T-helper 2 cell treated with Interferon-gamma antibody and Interleukin-4, amounts not matched to agents 100 ng/mL and 5 ng/mL, for 36 hours (primary cell): ENCODE results near the gene SPRR1A. TPM values are rescaled to one million over a fixed set of nuclear protein-coding genes. Genes with fewer than 3 reads are reported as not detected.

Experiments used
- intact Hi-C: fragments of 100-400 bp; cut with micrococcal nuclease; formaldehyde crosslinking; loops from one replicate; pipeline ENCODE4 v1.15.1; 2023
- total RNA-seq: library from RNA; stranded (reverse); gene quantifications from 2 replicates; pipeline ENCODE4 v1.2.3, GENCODE V29; 2022

The SPRR1A gene
- total RNA-seq, 1 donor from 2014 or later = not detected

DNA sequence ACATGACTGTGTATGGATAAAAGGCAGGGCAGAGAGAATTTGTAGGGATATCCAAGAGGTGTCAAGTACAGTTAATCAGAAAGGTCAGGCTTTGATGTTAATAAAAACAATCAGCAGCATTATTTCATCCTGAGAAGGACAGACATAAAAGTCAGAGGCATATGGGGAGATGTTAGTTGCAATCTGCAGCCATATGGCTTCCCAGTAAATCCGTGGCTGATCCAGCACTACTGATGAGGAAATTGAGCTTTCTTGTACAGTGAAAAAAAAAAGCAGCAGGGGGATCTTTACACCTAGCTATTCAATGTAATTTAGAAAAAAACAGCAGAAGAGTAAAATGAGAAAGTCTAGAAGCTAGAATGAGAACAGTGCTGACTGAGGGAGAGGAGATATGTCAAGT, 44.9 kb downstream of the SPRR1A start:
- intact Hi-C loops = no loop called here

DNA sequence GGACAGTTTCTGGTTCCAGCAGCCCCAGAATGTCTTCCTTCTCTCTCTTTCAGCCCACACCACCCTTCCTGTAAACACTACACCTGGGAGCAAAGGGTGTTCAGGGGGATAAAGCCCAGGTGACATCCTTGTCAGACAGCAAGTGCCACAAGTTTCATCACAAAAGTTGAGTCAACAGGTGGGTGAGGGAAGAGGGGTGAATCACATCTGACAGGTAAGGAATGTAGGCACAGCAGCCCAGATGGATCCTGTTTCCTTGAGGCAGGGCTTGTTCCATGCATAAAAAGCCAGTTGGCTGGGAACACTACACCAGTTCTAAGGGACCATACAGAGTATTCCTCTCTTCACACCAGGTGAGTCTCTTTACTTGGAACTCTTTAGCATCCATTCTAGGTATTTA, 47.0 kb downstream of the SPRR1A start, which contains the start of gene SPRR1B:
TSS of gene SPRR1B (plus strand) at position 309 of the 400 bp plus-strand sequence. CDS start 1,143 bp downstream, outside the sequence.
- intact Hi-C loops = no loop called here

- intact Hi-C loops = no loop called here
Observed at GRCh38 chr1:153032073-153032472, 48.2 kb downstream of the SPRR1A start.

DNA sequence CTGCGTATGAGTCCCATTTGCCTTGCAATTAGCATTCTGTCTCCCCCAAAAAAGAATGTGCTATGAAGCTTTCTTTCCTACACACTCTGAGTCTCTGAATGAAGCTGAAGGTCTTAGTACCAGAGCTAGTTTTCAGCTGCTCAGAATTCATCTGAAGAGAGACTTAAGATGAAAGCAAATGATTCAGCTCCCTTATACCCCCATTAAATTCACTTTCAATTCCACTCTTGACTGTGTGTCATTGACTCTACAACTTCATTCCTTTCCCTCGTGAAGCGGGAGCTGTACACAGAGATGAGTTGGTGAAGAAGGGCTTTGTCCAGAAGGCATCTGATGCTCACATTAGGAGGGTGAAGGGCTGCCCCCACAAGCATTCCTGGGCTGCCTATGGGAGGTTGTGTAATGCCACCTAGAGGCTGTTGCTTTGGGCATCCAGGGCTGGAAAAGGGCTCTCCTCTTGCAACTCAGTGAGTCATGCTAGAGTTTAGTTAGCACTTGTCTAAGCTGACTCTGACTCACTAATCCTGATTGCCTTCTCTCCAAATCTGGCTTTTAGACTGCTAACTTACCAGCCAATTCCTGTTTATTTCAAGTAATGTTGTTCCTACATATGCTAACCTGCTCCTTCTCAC, 48.9 kb downstream of the SPRR1A start:
- intact Hi-C loops = no loop called here

GRCh38 chr1:153035211-153035610, 51.3 kb downstream of the SPRR1A start:
- intact Hi-C loops = no loop called here

Other genes starting within 250 kb of the SPRR1A start
- gene KPRP, start 226.1 kb upstream of the SPRR1A start, total RNA-seq = not detected in 2 replicates
- gene LCE1F, start 208.9 kb upstream of the SPRR1A start, total RNA-seq = not detected in 2 replicates
- gene LCE1E, start 197.8 kb upstream of the SPRR1A start, total RNA-seq = not detected in 2 replicates
- not detected in 2 replicates for gene LCE1D, start 187.4 kb upstream of the SPRR1A start, total RNA-seq
- not detected in 2 replicates for gene LCE1C, start 177.4 kb upstream of the SPRR1A start, total RNA-seq
- not detected in 2 replicates for gene LCE1B, start 172.1 kb upstream of the SPRR1A start, total RNA-seq
- gene LCE1A, start 156.6 kb upstream of the SPRR1A start, total RNA-seq = not detected in 2 replicates
- gene LCE6A, start 141.2 kb upstream of the SPRR1A start, total RNA-seq = not detected in 2 replicates
- not detected in 2 replicates for gene LCE7A, start 124.1 kb upstream of the SPRR1A start, total RNA-seq
- gene SMCP, start 105.8 kb upstream of the SPRR1A start, total RNA-seq = not detected in 2 replicates
- not detected in 2 replicates for gene IVL, start 75.5 kb upstream of the SPRR1A start, total RNA-seq
- not detected in 2 replicates for gene SPRR5, start 36.9 kb upstream of the SPRR1A start, total RNA-seq
- gene SPRR4, start 13.4 kb upstream of the SPRR1A start, total RNA-seq = not detected in 2 replicates
- gene SPRR3, start 17.7 kb downstream of the SPRR1A start, total RNA-seq = not detected in 2 replicates
- not detected in 2 replicates for gene SPRR1B, start 47.1 kb downstream of the SPRR1A start, total RNA-seq
- not detected in 2 replicates for gene SPRR2D, start 57.0 kb downstream of the SPRR1A start, total RNA-seq
- gene SPRR2A, start 73.4 kb downstream of the SPRR1A start, total RNA-seq = not detected in 2 replicates
- not detected in 2 replicates for gene SPRR2B, start 87.5 kb downstream of the SPRR1A start, total RNA-seq
- not detected in 2 replicates for gene SPRR2E, start 110.4 kb downstream of the SPRR1A start, total RNA-seq
- gene SPRR2F, start 129.4 kb downstream of the SPRR1A start, total RNA-seq = not detected in 2 replicates
- gene SPRR2G, start 166.8 kb downstream of the SPRR1A start, total RNA-seq = not detected in 2 replicates
- not detected in 2 replicates for gene LELP1, start 219.3 kb downstream of the SPRR1A start, total RNA-seq
- not detected in 2 replicates for gene PRR9, start 233.5 kb downstream of the SPRR1A start, total RNA-seq